NCI-H748 treated with DMSO at 0.1 percent for 48 hours (cell line): Measurements from ENCODE around the gene HIGD1C.
"Not testable (repeated sequence)": the region's sequence is repeated elsewhere in the genome, so short reads cannot be mapped to it uniquely, and the experiment has no call there.

ENCODE experiments used
- DNase-seq: peaks from one replicate; lab custom pipeline; 2025; lab: John Stamatoyannopoulos, UW

The HIGD1C gene

GRCh38 chr12:50952510-50952909, at the start of gene HIGD1C:
HIGD1C (plus strand) TSS chr12:50952544; CDS start chr12:50953999, 1,455 bp downstream.
- no peak for DNase-seq

- DNase-seq = not testable (repeated sequence)
Observed at GRCh38 chr12:50908479-50908878, 43.9 kb upstream of the HIGD1C start.

- not testable (repeated sequence) for DNase-seq
Observed at GRCh38 chr12:50912361-50912760, 40.0 kb upstream of the HIGD1C start.

- no peak for DNase-seq
Observed at GRCh38 chr12:50913224-50913623, 39.1 kb upstream of the HIGD1C start.

GRCh38 chr12:50914872-50915484, 37.4 kb upstream of the HIGD1C start:
- no peak for DNase-seq

GRCh38 chr12:50916292-50916691, 36.1 kb upstream of the HIGD1C start:
- DNase-seq = no peak

GRCh38 chr12:50918584-50919316, 33.6 kb upstream of the HIGD1C start:
- DNase-seq = no peak

GRCh38 chr12:50922820-50923219, 29.5 kb upstream of the HIGD1C start:
- DNase-seq = no peak

- DNase-seq = no peak
Observed at GRCh38 chr12:50923361-50924130, 28.8 kb upstream of the HIGD1C start.

- DNase-seq = no peak
Observed at GRCh38 chr12:50924131-50924438, 28.3 kb upstream of the HIGD1C start.

- DNase-seq = peak; percentile 87
Observed at GRCh38 chr12:50924439-50925341, 27.7 kb upstream of the HIGD1C start.

- peak; percentile 41 for DNase-seq
Observed at GRCh38 chr12:50925342-50925651, 27.0 kb upstream of the HIGD1C start.

- DNase-seq = no peak
Observed at GRCh38 chr12:50925920-50926319, 26.4 kb upstream of the HIGD1C start.

- no peak for DNase-seq
Observed at GRCh38 chr12:50926415-50926814, 25.9 kb upstream of the HIGD1C start.

- not testable (repeated sequence) for DNase-seq
Observed at GRCh38 chr12:50926932-50927331, 25.4 kb upstream of the HIGD1C start.

GRCh38 chr12:50927356-50927755, 25.0 kb upstream of the HIGD1C start:
- no peak for DNase-seq

GRCh38 chr12:50927766-50928224, 24.5 kb upstream of the HIGD1C start:
- DNase-seq = no peak

GRCh38 chr12:50928392-50928791, 24.0 kb upstream of the HIGD1C start:
- no peak for DNase-seq

- DNase-seq = no peak
Observed at GRCh38 chr12:50929831-50930230, 22.5 kb upstream of the HIGD1C start.

GRCh38 chr12:50930477-50930876, 21.9 kb upstream of the HIGD1C start:
- DNase-seq = not testable (repeated sequence)

- DNase-seq = no peak
Observed at GRCh38 chr12:50932787-50933280, 19.5 kb upstream of the HIGD1C start.
